ENCODE results near the gene PANK4. TPM values are rescaled to one million over a fixed set of nuclear protein-coding genes. Genes with fewer than 3 reads are reported as not detected.

Gene PANK4
- total RNA-seq, 1 donor from 2014 or later: 26.3 TPM

- H3K36me3 ChIP-seq (ENCODE audit: insufficient read depth, low read length): no peaks in the 10 kb centered on the region
- FAIRE-seq (no peak), DNase-seq (ENCODE audit: low read depth) (no peak)
- no peaks in the 10 kb centered on the region for H3K36me3 Mint-ChIP-seq (ENCODE audit: low read depth, unreplicated experiment)
- H3K9me3 ChIP-seq (ENCODE audit: insufficient read depth, low read depth, low read length): no peaks in the 10 kb centered on the region
- peaks cover 4% of the 10 kb centered on the region for H3K27me3 ChIP-seq (ENCODE audit: insufficient read depth, low read length)
- H3K27me3 Mint-ChIP-seq (ENCODE audit: low read depth, unreplicated experiment): peaks cover 9% of the 10 kb centered on the region
- H3K4me1 Mint-ChIP-seq (ENCODE audit: low read depth, unreplicated experiment): peaks cover 4% of the 10 kb centered on the region
- H3K9me3 Mint-ChIP-seq (ENCODE audit: unreplicated experiment): no peaks in the 10 kb centered on the region
- peaks cover 6% of the 10 kb centered on the region for H4K20me1 ChIP-seq (ENCODE audit: insufficient read depth, low read length)
- H3K27ac ChIP-seq (ENCODE audit: low read depth, low read length): no peak overlapping the region
- H3K4me2 ChIP-seq (ENCODE audit: low read length): no peak overlapping the region
- no peak overlapping the region for H3K4me3 ChIP-seq (ENCODE audit: insufficient read depth, low read depth, low read length)
- H3K27ac Mint-ChIP-seq (ENCODE audit: unreplicated experiment): no peak overlapping the region
- H2AFZ ChIP-seq (ENCODE audit: low read depth, low read length): no peak overlapping the region
- H3K4me3 Mint-ChIP-seq (ENCODE audit: unreplicated experiment): peak overlapping the region; percentile 40
- TF ChIP-seq CTCF (IDR thresholded peaks at IDR 0.05; ENCODE audit: insufficient read depth, low read depth, low read length) (no peak), EZH2 (IDR thresholded peaks at IDR 0.05; ENCODE audit: insufficient read depth, low read length) (no peak)
- no peak overlapping the region for H3K9ac ChIP-seq (ENCODE audit: low read length)
- H3K79me2 ChIP-seq (ENCODE audit: insufficient read depth, low read length): no peaks in the 10 kb centered on the region
- no peaks in the 10 kb centered on the region for H3K4me1 ChIP-seq (ENCODE audit: insufficient read depth, low read length)
Observed at GRCh38 chr1:2468540-2468939, 57.9 kb downstream of the PANK4 start.

DNA sequence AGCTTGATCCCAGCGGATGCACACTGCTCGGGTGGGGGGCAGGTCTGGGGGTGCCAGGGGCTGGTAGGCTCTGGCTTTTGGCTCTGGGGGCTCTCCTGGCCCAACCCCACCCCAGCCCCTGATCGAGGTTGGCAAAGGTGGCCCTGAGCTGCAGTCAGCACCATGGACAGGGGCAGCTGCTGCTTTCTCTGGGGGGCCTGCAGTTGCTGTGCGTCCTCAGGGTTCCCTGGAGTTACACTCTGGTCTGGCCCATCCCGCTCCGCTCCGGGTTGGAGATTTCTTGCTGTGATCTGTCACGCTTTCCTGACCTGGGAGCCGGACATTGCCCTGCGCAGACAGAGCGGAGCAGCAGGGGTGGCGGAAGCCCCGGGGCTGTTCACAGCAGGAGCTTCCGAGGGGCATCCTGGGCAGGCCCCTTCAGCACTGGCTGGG, 58.3 kb downstream of the PANK4 start:
- Mint-ChIP-seq H3K4me1 (ENCODE audit: low read depth, unreplicated experiment) (peaks cover 4% of the 10 kb centered on the region), H3K36me3 (ENCODE audit: low read depth, unreplicated experiment) (no peaks in the 10 kb centered on the region), H3K4me3 (ENCODE audit: unreplicated experiment) (no peak overlapping the region), H3K27ac (ENCODE audit: unreplicated experiment) (no peak overlapping the region), H3K9me3 (ENCODE audit: unreplicated experiment) (no peaks in the 10 kb centered on the region), H3K27me3 (ENCODE audit: low read depth, unreplicated experiment) (peaks cover 12% of the 10 kb centered on the region)
- TF ChIP-seq CTCF (IDR thresholded peaks at IDR 0.05; ENCODE audit: insufficient read depth, low read depth, low read length) (no peak), EZH2 (IDR thresholded peaks at IDR 0.05; ENCODE audit: insufficient read depth, low read length) (no peak)
- H3K9me3 ChIP-seq (ENCODE audit: insufficient read depth, low read depth, low read length): no peaks in the 10 kb centered on the region
- H3K4me2 ChIP-seq (ENCODE audit: low read length): no peak overlapping the region
- H3K4me3 ChIP-seq (ENCODE audit: insufficient read depth, low read depth, low read length): no peak overlapping the region
- no peak overlapping the region for H3K27ac ChIP-seq (ENCODE audit: low read depth, low read length)
- H3K4me1 ChIP-seq (ENCODE audit: insufficient read depth, low read length): no peaks in the 10 kb centered on the region
- peaks cover 9% of the 10 kb centered on the region for H4K20me1 ChIP-seq (ENCODE audit: insufficient read depth, low read length)
- H3K36me3 ChIP-seq (ENCODE audit: insufficient read depth, low read length): no peaks in the 10 kb centered on the region
- H3K79me2 ChIP-seq (ENCODE audit: insufficient read depth, low read length): no peaks in the 10 kb centered on the region
- no peak overlapping the region for H2AFZ ChIP-seq (ENCODE audit: low read depth, low read length)
- FAIRE-seq: no peak
- peaks cover 4% of the 10 kb centered on the region for H3K27me3 ChIP-seq (ENCODE audit: insufficient read depth, low read length)
- H3K9ac ChIP-seq (ENCODE audit: low read length): no peak overlapping the region
- DNase-seq (ENCODE audit: low read depth): peak; percentile 10

DNA sequence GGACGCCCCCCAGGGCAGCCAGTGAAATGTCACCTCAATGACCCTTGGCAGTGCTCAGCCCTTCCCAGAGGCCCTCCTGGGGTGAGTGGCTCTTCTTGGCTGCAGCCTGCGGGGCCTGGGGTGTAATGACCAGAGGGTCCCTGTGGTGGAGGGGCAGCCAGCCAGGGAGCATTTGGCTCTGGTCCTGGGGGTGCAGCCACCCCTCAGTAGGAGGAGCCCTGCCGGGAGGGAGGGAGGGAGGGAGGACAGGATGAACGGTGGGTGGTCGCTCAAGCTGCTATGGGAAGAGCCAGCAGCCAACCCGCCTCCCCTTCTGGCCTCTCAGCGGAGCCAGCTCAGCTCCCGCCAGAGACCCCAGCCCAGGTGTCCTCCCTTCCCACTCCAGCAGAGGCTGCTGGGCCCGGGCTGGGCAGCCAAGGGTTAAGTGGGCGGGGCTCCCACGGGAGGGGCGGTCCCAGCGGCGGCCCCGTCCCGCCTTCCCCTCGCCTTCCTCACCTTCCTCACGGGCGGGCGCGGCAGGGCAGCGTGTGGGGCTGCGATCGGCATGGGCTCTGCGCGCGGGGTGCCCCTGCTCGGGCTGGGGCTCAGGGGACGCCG, 59.3 kb downstream of the PANK4 start:
- no peak overlapping the region for H3K9ac ChIP-seq (ENCODE audit: low read length)
- H3K36me3 ChIP-seq (ENCODE audit: insufficient read depth, low read length): no peaks in the 10 kb centered on the region
- H3K27me3 ChIP-seq (ENCODE audit: insufficient read depth, low read length): peaks cover 4% of the 10 kb centered on the region
- DNase-seq (ENCODE audit: low read depth) (no peak), FAIRE-seq (no peak)
- peaks cover 11% of the 10 kb centered on the region for H4K20me1 ChIP-seq (ENCODE audit: insufficient read depth, low read length)
- peaks cover 17% of the 10 kb centered on the region for H3K27me3 Mint-ChIP-seq (ENCODE audit: low read depth, unreplicated experiment)
- TF ChIP-seq EZH2 (IDR thresholded peaks at IDR 0.05; ENCODE audit: insufficient read depth, low read length): no peak
- no peak for TF ChIP-seq CTCF (IDR thresholded peaks at IDR 0.05; ENCODE audit: insufficient read depth, low read depth, low read length)
- no peak overlapping the region for H3K27ac Mint-ChIP-seq (ENCODE audit: unreplicated experiment)
- no peak overlapping the region for H2AFZ ChIP-seq (ENCODE audit: low read depth, low read length)
- H3K9me3 ChIP-seq (ENCODE audit: insufficient read depth, low read depth, low read length): no peaks in the 10 kb centered on the region
- no peaks in the 10 kb centered on the region for H3K79me2 ChIP-seq (ENCODE audit: insufficient read depth, low read length)
- no peak overlapping the region for H3K27ac ChIP-seq (ENCODE audit: low read depth, low read length)
- no peak overlapping the region for H3K4me2 ChIP-seq (ENCODE audit: low read length)
- peaks cover 4% of the 10 kb centered on the region for H3K4me1 Mint-ChIP-seq (ENCODE audit: low read depth, unreplicated experiment)
- H3K36me3 Mint-ChIP-seq (ENCODE audit: low read depth, unreplicated experiment): no peaks in the 10 kb centered on the region
- no peak overlapping the region for H3K4me3 ChIP-seq (ENCODE audit: insufficient read depth, low read depth, low read length)
- H3K9me3 Mint-ChIP-seq (ENCODE audit: unreplicated experiment): no peaks in the 10 kb centered on the region
- no peaks in the 10 kb centered on the region for H3K4me1 ChIP-seq (ENCODE audit: insufficient read depth, low read length)
- no peak overlapping the region for H3K4me3 Mint-ChIP-seq (ENCODE audit: unreplicated experiment)
